Thoracic aorta (tissue), 2 donors: Measurements from ENCODE around the gene NRL. TPM values are rescaled to one million over a fixed set of nuclear protein-coding genes. Genes with fewer than 3 reads are reported as not detected.

Source experiments
- ATAC-seq: fragments of 150-250 bp; one replicate; pipeline ENCODE4 v1.8.0; 2017; ENCODE audit warnings: low read depth; ENCODE audit not compliant: insufficient number of reproducible peaks, low FRiP score
- DNase-seq: peaks from one replicate; pipeline ENCODE4 v3.0.0-alpha.2; 2020; ENCODE audit warnings: low spot score
- H3K27ac ChIP-seq, 2 donors: fragments of 200-600 bp; sonication (generic); 1 replicate in 1 of 2; 2 replicates in 1 of 2; pipeline ENCODE4 v1.5.1; 2016; ENCODE audit warnings: mild to moderate bottlenecking in 2 of 2, moderate library complexity in 2 of 2
- H3K27me3 ChIP-seq: fragments of 200-600 bp; sonication (generic); replicated peaks from 2 replicates; pipeline ENCODE4 v1.6.0; 2016; ENCODE audit warnings: mild to moderate bottlenecking; ENCODE audit not compliant: insufficient read depth
- H3K36me3 ChIP-seq: fragments of 200-600 bp; sonication (generic); one replicate; pipeline ENCODE4 v1.5.1; 2016
- H3K4me1 ChIP-seq, 2 donors: fragments of 200-600 bp; sonication (generic); 1 replicate in 1 of 2; 2 replicates in 1 of 2; pipeline versions ENCODE4 v1.5.1 to v1.6.0; 2016; ENCODE audit warnings: low read depth in 2 of 2, mild to moderate bottlenecking in 1 of 2; ENCODE audit not compliant: control insufficient read depth in 1 of 2
- H3K4me3 ChIP-seq: fragments of 200-600 bp; sonication (generic); 2 replicates; pipeline ENCODE4 v1.5.1; 2016; ENCODE audit warnings: mild to moderate bottlenecking
- H3K9me3 ChIP-seq: fragments of 200-600 bp; sonication (generic); 2 replicates; pipeline ENCODE4 v1.5.1; 2016
- total RNA-seq, 2 donors: library from RNA; depleted of rRNA; stranded (reverse); fragments of >200 nt; gene quantifications; one replicate each; pipeline versions ENCODE4 v1.1.0 to v1.2.3, GENCODE V29; 2016
- TF ChIP-seq, protein P1 (sequence below): fragments of 200-600 bp; sonication (generic); IDR thresholded peaks from one replicate; pipeline ENCODE4 v1.5.1; 2019; ENCODE audit warnings: antibody characterized with exemption

The NRL gene
- total RNA-seq, 2 donors from 2014 or later: 0.92 to 6.1 TPM

DNA sequence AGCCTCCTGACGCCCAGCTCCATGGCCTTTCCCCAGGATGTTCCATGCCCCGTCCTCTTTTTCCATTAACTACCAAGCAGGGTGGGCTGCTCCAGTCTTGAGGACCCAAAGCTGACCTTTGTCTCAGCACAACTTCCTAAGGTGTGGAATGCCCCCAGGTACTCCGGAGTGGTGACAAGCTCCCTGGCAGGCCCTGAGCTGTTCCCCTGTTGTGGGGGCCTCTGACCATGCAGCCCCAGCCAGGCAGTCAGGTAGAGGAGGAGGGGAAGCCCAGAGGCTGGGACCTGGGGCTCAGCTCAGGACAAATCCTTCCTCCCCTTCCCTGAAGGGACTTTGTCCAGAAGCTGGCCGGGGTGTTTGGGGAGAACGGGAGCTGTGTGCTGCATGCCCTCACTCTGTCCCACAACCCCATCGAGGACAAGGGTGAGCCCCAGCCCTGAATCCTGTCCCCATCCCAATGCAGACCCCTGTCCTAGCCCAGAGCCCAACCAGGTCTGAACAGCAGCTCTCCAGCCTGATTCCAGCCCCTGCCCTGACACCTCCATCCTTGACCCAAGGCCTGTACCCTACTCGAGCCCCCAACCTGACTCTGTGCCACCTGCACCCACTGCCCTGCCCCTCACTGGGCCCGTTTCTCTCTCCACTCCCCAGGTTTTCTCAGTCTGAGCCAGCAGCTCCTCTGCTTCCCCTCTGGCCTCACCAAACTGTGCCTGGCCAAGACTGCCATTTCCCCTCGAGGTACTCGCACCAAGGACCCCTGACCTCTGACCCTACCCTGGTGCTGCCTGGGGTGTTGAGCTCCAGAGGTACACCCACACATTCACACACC is 58.6 kb downstream of the NRL start:
- Histone ChIP-seq H3K4me3 (no peak overlapping the region), H3K36me3 (no peaks in the 10 kb centered on the region), H3K9me3 (no peaks in the 10 kb centered on the region), H3K27me3 (no peaks in the 10 kb centered on the region), H3K4me1 (peaks cover 8 to 14% of the 10 kb centered on the region in 2 donors), H3K27ac (no peak overlapping the region)
- no peak for DNase-seq
- TF ChIP-seq, protein P1, sequence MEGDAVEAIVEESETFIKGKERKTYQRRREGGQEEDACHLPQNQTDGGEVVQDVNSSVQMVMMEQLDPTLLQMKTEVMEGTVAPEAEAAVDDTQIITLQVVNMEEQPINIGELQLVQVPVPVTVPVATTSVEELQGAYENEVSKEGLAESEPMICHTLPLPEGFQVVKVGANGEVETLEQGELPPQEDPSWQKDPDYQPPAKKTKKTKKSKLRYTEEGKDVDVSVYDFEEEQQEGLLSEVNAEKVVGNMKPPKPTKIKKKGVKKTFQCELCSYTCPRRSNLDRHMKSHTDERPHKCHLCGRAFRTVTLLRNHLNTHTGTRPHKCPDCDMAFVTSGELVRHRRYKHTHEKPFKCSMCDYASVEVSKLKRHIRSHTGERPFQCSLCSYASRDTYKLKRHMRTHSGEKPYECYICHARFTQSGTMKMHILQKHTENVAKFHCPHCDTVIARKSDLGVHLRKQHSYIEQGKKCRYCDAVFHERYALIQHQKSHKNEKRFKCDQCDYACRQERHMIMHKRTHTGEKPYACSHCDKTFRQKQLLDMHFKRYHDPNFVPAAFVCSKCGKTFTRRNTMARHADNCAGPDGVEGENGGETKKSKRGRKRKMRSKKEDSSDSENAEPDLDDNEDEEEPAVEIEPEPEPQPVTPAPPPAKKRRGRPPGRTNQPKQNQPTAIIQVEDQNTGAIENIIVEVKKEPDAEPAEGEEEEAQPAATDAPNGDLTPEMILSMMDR: no peak
- ATAC-seq: no peak

DNA sequence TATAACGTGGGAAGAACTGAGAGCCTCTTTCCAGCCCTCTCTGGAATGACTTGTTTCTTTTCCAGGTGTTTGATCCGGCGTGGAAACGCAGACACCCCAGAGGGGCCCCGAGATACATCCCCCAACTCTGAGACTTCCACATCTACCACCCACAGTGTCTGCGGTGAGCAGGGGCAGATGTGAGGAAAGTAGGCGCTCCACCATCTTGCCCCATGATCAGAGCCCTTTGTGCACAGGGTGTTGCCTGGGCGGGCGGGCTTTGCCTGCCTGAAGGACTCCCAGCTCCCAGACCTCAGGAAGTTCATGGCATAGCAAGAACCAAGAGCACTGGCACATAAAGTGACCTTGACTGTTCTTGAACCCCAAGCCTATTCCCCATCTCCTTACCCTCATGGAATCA is 60.1 kb downstream of the NRL start:
- no peak for ATAC-seq
- no peak overlapping the region for H3K4me3 ChIP-seq

DNA sequence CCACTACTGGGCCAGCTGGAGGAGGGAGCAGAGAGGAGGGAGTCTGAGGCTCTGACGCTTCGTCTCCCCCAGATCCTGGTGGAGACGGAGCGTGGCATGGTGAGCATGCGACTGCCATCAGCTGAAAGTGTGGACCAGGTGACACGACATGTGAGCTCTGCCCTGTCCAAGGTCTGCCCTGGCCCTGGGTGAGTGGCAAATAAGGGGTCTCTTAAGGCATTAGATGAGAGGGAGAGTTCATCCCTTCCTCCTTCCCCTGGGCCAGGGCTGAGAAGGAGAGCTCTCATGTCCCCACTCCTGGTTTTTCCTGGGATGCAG is 60.5 kb downstream of the NRL start:
- ATAC-seq: no peak
- peaks cover 8 to 14% of the 10 kb centered on the region in 2 donors for H3K4me1 ChIP-seq

More for the DNA sequence above, 60.1 kb downstream of the NRL start:
- Histone ChIP-seq H3K9me3 (no peaks in the 10 kb centered on the region), H3K27me3 (no peaks in the 10 kb centered on the region), H3K36me3 (no peaks in the 10 kb centered on the region), H3K4me1 (peaks cover 8 to 14% of the 10 kb centered on the region in 2 donors), H3K27ac (no peak overlapping the region)
- TF ChIP-seq, protein P1: no peak
- DNase-seq: no peak

DNA sequence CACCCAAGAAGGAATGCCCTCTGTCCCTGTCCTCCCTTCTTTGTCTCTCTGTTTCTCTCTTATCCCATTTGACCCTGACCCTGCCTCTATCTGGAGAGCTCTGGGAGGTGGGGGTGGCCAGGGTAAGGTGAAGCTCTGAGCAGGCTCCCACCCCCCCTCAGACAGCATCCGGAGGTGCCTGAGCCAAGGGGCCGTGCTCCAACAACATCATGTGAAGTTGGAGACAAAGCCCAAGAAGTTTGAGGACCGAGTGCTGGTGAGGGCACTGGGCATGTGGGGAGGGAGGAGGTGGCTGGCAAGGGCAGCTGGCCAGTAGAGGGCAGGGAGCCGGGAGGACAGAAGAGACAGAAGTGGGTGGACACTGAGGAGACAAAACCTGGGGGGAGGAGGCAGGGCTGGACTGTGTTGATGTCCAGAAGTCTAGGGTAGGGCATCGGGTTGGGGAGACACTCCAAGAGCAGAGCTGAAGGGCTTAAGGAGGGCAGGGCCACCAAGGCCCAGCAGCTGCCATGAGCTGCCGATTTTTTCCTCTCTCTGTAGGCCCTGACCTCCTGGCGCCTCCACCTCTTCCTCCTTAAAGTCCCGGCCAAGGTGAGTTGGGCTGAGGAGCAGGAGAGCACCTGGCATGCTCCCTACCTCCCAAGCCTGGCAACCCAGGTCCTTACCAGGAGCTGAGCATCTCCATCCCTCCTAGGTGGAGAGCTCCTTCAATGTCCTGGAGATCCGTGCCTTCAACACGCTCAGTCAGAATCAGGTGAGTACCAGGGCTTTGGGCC is 61.0 kb downstream of the NRL start:
- H3K27me3 ChIP-seq: no peaks in the 10 kb centered on the region
- H3K4me3 ChIP-seq: no peak overlapping the region
- no peaks in the 10 kb centered on the region for H3K36me3 ChIP-seq
- H3K27ac ChIP-seq: no peak overlapping the region
- TF ChIP-seq, protein P1: no peak
- peaks cover 8 to 14% of the 10 kb centered on the region in 2 donors for H3K4me1 ChIP-seq
- DNase-seq (no peak), ATAC-seq (no peak)
- no peaks in the 10 kb centered on the region for H3K9me3 ChIP-seq

More for the DNA sequence above, 60.5 kb downstream of the NRL start:
- Histone ChIP-seq H3K9me3 (no peaks in the 10 kb centered on the region), H3K4me3 (no peak overlapping the region), H3K36me3 (no peaks in the 10 kb centered on the region), H3K27ac (no peak overlapping the region), H3K27me3 (no peaks in the 10 kb centered on the region)
- TF ChIP-seq, protein P1: no peak
- DNase-seq: no peak
